HEK293 (cell line): ENCODE measurements around the gene MT1A.

ENCODE experiments used
- YY1 ChIP-seq: fragments of 450-650 bp; formaldehyde crosslinking; IDR thresholded peaks from 2 replicates; pipeline ENCODE4 v1.5.1; 2018; ENCODE audit warnings: missing biosample characterization, missing genetic modification characterization
- ZNF138 ChIP-seq: fragments of 450-650 bp; formaldehyde crosslinking; IDR thresholded peaks from 2 replicates; pipeline ENCODE4 v1.5.1; 2016; ENCODE audit warnings: missing biosample characterization, missing genetic modification characterization, borderline replicate concordance
- ZNF19 ChIP-seq: fragments of 450-650 bp; formaldehyde crosslinking; IDR thresholded peaks from 2 replicates; pipeline ENCODE4; 2016; ENCODE audit warnings: missing biosample characterization, missing genetic modification characterization, low read depth
- ZNF311 ChIP-seq: fragments of 450-650 bp; formaldehyde crosslinking; IDR thresholded peaks from 2 replicates; pipeline ENCODE4 v1.5.1; 2017; ENCODE audit warnings: missing biosample characterization, missing genetic modification characterization, borderline replicate concordance
- ZNF426 ChIP-seq: fragments of 450-650 bp; formaldehyde crosslinking; IDR thresholded peaks from 2 replicates; pipeline ENCODE4 v1.5.1; 2017; ENCODE audit warnings: missing biosample characterization, missing genetic modification characterization, mild to moderate bottlenecking, inconsistent platforms, moderate library complexity
- ZNF48 ChIP-seq: fragments of 450-650 bp; formaldehyde crosslinking; IDR thresholded peaks from 2 replicates; pipeline ENCODE4 v1.5.1; 2016; ENCODE audit warnings: missing biosample characterization, missing genetic modification characterization
- TF ChIP-seq, protein P1 (sequence below): fragments of 450-650 bp; formaldehyde crosslinking; IDR thresholded peaks from 2 replicates; pipeline ENCODE4 v1.5.1; 2016; ENCODE audit warnings: missing biosample characterization, missing genetic modification characterization
- TF ChIP-seq, protein P2 (sequence below): fragments of 450-650 bp; formaldehyde crosslinking; IDR thresholded peaks from 2 replicates; pipeline ENCODE4 v1.5.1; 2016; ENCODE audit warnings: missing biosample characterization, missing genetic modification characterization

DNA sequence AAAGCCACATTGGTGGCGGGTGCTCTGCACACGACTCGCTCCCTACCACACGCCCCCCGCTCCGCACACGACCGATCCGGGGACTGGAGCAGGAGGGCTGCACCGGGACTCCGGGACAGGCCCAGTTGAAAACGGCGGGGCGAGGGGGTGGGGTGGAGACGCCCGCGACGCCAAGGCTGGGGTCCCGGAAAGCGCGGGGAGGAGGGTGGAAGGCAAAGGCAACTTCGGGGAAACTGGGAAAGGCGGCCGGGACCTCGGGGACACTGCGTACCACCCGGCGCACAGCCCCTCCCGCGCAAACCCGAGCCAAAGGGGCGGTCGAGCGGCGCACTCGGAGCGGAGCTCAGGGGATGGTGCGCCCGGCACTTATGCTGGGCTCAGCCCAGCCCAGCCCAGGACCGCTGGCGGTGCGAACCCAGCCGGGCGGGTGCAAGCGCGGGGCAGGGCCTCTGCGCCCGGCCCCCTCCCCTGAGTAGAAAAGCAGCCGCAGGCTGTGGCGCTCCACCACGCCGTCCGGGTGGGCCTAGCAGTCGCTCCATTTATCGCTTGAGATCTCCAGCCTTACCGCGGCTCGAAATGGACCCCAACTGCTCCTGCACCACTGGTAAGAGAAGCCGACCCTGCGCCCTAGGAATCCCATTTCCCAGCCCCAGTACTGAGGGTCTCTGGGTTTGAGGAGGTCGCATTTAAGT, 6.2 kb upstream of the MT1A start, which contains the start of gene MT1M:
- TF ChIP-seq YY1 (tag by site-specific recombination) = no peak
- TF ChIP-seq ZNF311 = no peak
- TF ChIP-seq, protein P1, sequence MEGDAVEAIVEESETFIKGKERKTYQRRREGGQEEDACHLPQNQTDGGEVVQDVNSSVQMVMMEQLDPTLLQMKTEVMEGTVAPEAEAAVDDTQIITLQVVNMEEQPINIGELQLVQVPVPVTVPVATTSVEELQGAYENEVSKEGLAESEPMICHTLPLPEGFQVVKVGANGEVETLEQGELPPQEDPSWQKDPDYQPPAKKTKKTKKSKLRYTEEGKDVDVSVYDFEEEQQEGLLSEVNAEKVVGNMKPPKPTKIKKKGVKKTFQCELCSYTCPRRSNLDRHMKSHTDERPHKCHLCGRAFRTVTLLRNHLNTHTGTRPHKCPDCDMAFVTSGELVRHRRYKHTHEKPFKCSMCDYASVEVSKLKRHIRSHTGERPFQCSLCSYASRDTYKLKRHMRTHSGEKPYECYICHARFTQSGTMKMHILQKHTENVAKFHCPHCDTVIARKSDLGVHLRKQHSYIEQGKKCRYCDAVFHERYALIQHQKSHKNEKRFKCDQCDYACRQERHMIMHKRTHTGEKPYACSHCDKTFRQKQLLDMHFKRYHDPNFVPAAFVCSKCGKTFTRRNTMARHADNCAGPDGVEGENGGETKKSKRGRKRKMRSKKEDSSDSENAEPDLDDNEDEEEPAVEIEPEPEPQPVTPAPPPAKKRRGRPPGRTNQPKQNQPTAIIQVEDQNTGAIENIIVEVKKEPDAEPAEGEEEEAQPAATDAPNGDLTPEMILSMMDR = no peak
- TF ChIP-seq ZNF138 (tag by site-specific recombination) = no peak
- TF ChIP-seq ZNF426 (tag by site-specific recombination) = no peak
- TF ChIP-seq ZNF48 (tag by site-specific recombination) = no peak
- TF ChIP-seq, protein P2, sequence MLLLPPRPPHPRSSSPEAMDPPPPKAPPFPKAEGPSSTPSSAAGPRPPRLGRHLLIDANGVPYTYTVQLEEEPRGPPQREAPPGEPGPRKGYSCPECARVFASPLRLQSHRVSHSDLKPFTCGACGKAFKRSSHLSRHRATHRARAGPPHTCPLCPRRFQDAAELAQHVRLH (tag by site-specific recombination) = no peak
- TF ChIP-seq ZNF19 (tag by site-specific recombination) = no peak
